GM23338 (cell line): ENCODE data around the gene GPR18. TPM values are rescaled to one million over a fixed set of nuclear protein-coding genes. Genes with fewer than 3 reads are reported as not detected.

Source experiments
- ATAC-seq: fragments of 200-7000 bp; cut with Tn5 transposase; 3 replicates; pipeline ENCODE4 v1.9.1; 2020
- DNase-seq: peaks from one replicate; pipeline ENCODE4 v3.0.0-alpha.2; 2015; ENCODE audit warnings: low spot score
- H2AFZ ChIP-seq: fragments of 200-600 bp; sonication (generic); 2 replicates; pipeline ENCODE4 v1.8.0; 2016; ENCODE audit warnings: antibody characterized with exemption, mild to moderate bottlenecking, moderate library complexity
- H3F3A ChIP-seq: fragments of 200-600 bp; sonication (generic); replicated peaks from 2 replicates; pipeline ENCODE4 v1.8.0; 2017; ENCODE audit warnings: antibody characterized with exemption, mixed run types, low read depth
- H3K27ac ChIP-seq: fragments of 200-600 bp; sonication (generic); 2 replicates; pipeline ENCODE4 v1.6.1; 2016; ENCODE audit warnings: low read depth
- H3K27me3 ChIP-seq: fragments of 200-600 bp; sonication (generic); 2 replicates; pipeline ENCODE4 v1.8.0; 2016; ENCODE audit warnings: mild to moderate bottlenecking, mixed run types, moderate library complexity; ENCODE audit not compliant: insufficient read depth
- H3K36me3 ChIP-seq: fragments of 200-600 bp; sonication (generic); 2 replicates; pipeline ENCODE4 v1.8.0; 2016; ENCODE audit warnings: mild to moderate bottlenecking; ENCODE audit not compliant: insufficient read depth
- H3K4me1 ChIP-seq: fragments of 200-600 bp; sonication (generic); 2 replicates; pipeline ENCODE4 v1.8.0; 2016; ENCODE audit warnings: mild to moderate bottlenecking, moderate library complexity; ENCODE audit not compliant: insufficient read depth
- H3K4me2 ChIP-seq: fragments of 200-600 bp; sonication (generic); 2 replicates; pipeline ENCODE4 v1.7.1; 2017; ENCODE audit warnings: mixed run types
- H3K4me3 ChIP-seq: fragments of 200-600 bp; sonication (generic); 2 replicates; pipeline ENCODE4 v1.6.1; 2016; ENCODE audit warnings: mixed run types
- H3K79me2 ChIP-seq: fragments of 200-600 bp; sonication (generic); replicated peaks from 2 replicates; pipeline ENCODE4 v1.8.0; 2017; ENCODE audit warnings: mild to moderate bottlenecking; ENCODE audit not compliant: insufficient read depth
- H3K9me2 ChIP-seq: fragments of 200-600 bp; sonication (generic); 2 replicates; pipeline ENCODE4 v1.8.0; 2017; ENCODE audit not compliant: insufficient read depth
- H4K20me1 ChIP-seq: fragments of 200-600 bp; sonication (generic); replicated peaks from 2 replicates; pipeline ENCODE4 v1.8.0; 2017; ENCODE audit warnings: mild to moderate bottlenecking; ENCODE audit not compliant: insufficient read depth
- H3K27ac Mint-ChIP-seq: 2 replicates; pipeline ENCODE4 v1.8.0; 2020; ENCODE audit warnings: inconsistent platforms, mild to moderate bottlenecking, moderate library complexity, mixed read lengths
- H3K27me3 Mint-ChIP-seq: 3 replicates; pipeline ENCODE4 v1.8.0; 2022; ENCODE audit warnings: low read depth, mild to moderate bottlenecking, moderate library complexity, mixed read lengths, inconsistent platforms; ENCODE audit not compliant: insufficient read depth, poor library complexity
- H3K36me3 Mint-ChIP-seq: 3 replicates; pipeline ENCODE4 v1.8.0; 2021; ENCODE audit warnings: low read depth, mild to moderate bottlenecking, inconsistent platforms, moderate library complexity, mixed read lengths
- H3K4me1 Mint-ChIP-seq: 3 replicates; pipeline ENCODE4 v1.8.0; 2020; ENCODE audit warnings: mild to moderate bottlenecking, inconsistent platforms, mixed read lengths
- H3K4me3 Mint-ChIP-seq: 3 replicates; pipeline ENCODE4 v1.8.0; 2021; ENCODE audit warnings: moderate library complexity, mild to moderate bottlenecking, inconsistent platforms, mixed read lengths
- H3K9me3 Mint-ChIP-seq: 3 replicates; pipeline ENCODE4 v1.8.0; 2020; ENCODE audit warnings: moderate library complexity, mild to moderate bottlenecking, inconsistent platforms, mixed read lengths
- CREB1 ChIP-seq: fragments of 250-450 bp; sonication (Bioruptor Pico); IDR thresholded peaks from 2 replicates; pipeline ENCODE4 v1.5.0; 2020; ENCODE audit warnings: low read depth, mild to moderate bottlenecking, moderate library complexity
- CTCF ChIP-seq, 2 experiments: fragments of 200-600 bp in 1 of 2; sonication (generic) in 1 of 2; conservative IDR thresholded peaks; 2 replicates each; pipeline versions ENCODE4 v1.5.1 to v1.6.1; 2016 to 2017; ENCODE audit warnings: antibody characterized with exemption in 2 of 2, low read depth in 2 of 2, mild to moderate bottlenecking in 2 of 2, moderate library complexity in 1 of 2
- ETS1 ChIP-seq: IDR thresholded peaks from 2 replicates; pipeline ENCODE4 v1.6.1; 2016; ENCODE audit warnings: antibody characterized with exemption
- JUNB ChIP-seq: IDR thresholded peaks from one replicate; pipeline ENCODE4 v1.6.1; 2016; ENCODE audit warnings: antibody characterized with exemption; ENCODE audit not compliant: unreplicated experiment
- REST ChIP-seq: IDR thresholded peaks from one replicate; pipeline ENCODE4 v1.6.1; 2018; ENCODE audit warnings: antibody characterized with exemption; ENCODE audit not compliant: unreplicated experiment
- ZNF114 ChIP-seq: fragments of 250-450 bp; sonication (Bioruptor Pico); IDR thresholded peaks from 2 replicates; pipeline ENCODE4 v1.5.0; 2020; ENCODE audit warnings: mild to moderate bottlenecking, moderate library complexity
- ZNF331 ChIP-seq: fragments of 250-450 bp; sonication (Bioruptor Pico); IDR thresholded peaks from 2 replicates; pipeline ENCODE4 v1.5.0; 2020; ENCODE audit warnings: low read depth, mild to moderate bottlenecking, moderate library complexity
- ZNF462 ChIP-seq: fragments of 250-450 bp; sonication (Bioruptor Pico); IDR thresholded peaks from 2 replicates; pipeline ENCODE4 v1.5.0; 2020; ENCODE audit warnings: mild to moderate bottlenecking, moderate library complexity
- polyA plus RNA-seq: library from polyadenylated mRNA; unstranded; fragments of >200 nt; fragmentation: Nextera tagmentation; extraction: Ambion mirVana; gene quantifications from 2 replicates; pipeline ENCODE4 v1.2.1, GENCODE V29; 2016
- total RNA-seq: library from RNA; depleted of rRNA; stranded (reverse); fragments of >200 nt; shearing (Covaris generic); gene quantifications from 2 replicates; pipeline ENCODE4 v1.2.3, GENCODE V29; 2014

The GPR18 gene
- total and polyA plus RNA-seq, 2 experiments from 2014 or later: 2.6 TPM; not detected in 1

- TF ChIP-seq CREB1 (no peak), REST (no peak), JUNB (no peak), CTCF (conservative IDR thresholded peaks at IDR 0.05; ENCODE audit: low read depth in 2 of 2) (no peak), ZNF331 (CRISPR knock-in tag) (no peak), ETS1 (no peak), ZNF114 (CRISPR knock-in tag) (no peak)
Observed at GRCh38 chr13:99307247-99307646, 49.1 kb upstream of the GPR18 start, which contains the start of gene GPR183 (continued).

- Mint-ChIP-seq H3K36me3 (peaks cover 8% of the 10 kb centered on the region; the same call in 1 of the 3 replicates), H3K27ac (no peak overlapping the region), H3K27me3 (no peaks in the 10 kb centered on the region), H3K9me3 (no peaks in the 10 kb centered on the region), H3K4me1 (peaks cover 7% of the 10 kb centered on the region; the same call in 2 of the 3 replicates), H3K4me3 (no peak overlapping the region)
- Histone ChIP-seq H3K9me2 (no peaks in the 10 kb centered on the region), H2AFZ (no peak overlapping the region), H3K27me3 (no peaks in the 10 kb centered on the region), H3K4me2 (no peak overlapping the region), H3K27ac (no peak overlapping the region; the same call in 1 of the 2 replicates), H3K79me2 (no peaks in the 10 kb centered on the region; the same call in 1 of the 2 replicates), H3F3A (no peaks in the 10 kb centered on the region), H3K36me3 (no peaks in the 10 kb centered on the region), H3K4me3 (no peak overlapping the region), H3K4me1 (no peaks in the 10 kb centered on the region), H4K20me1 (peaks cover 17% of the 10 kb centered on the region)
- DNase-seq: no peak
- ATAC-seq: no peak
- TF ChIP-seq REST (no peak), JUNB (no peak), ZNF462 (CRISPR knock-in tag) (no peak)
Observed at GRCh38 chr13:99305566-99305965, 47.4 kb upstream of the GPR18 start.
